Measurements from ENCODE around the gene EBPL. TPM values are rescaled to one million over a fixed set of nuclear protein-coding genes. Genes with fewer than 3 reads are reported as not detected.
A peak's percentile ranks its signal among the peaks of the same experiment; 100 is the strongest.

The EBPL gene
- total RNA-seq, 1 donor from 2014 or later, result 31.3 TPM

DNA sequence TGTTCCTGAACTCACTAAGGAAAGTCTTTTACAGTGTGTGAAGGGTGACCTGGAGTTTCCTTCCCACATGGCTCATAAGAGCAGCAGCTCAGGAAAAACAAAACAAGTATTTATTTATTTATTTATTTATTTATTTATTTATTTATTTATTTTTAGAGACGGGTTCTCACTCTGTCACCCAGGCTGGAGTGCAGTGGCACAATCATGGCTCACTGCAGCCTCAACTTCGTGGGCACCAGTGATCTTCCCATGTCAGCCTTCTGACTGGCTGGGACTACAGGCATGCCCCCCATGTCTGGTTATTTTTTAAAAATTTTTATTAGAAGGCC lies 52.6 kb downstream of the EBPL start:
- no peaks in the 10 kb centered on the region for H3K4me1 ChIP-seq (ENCODE audit: control insufficient read depth in 3 of 3, insufficient read depth in 3 of 3, low read length in 3 of 3)

DNA sequence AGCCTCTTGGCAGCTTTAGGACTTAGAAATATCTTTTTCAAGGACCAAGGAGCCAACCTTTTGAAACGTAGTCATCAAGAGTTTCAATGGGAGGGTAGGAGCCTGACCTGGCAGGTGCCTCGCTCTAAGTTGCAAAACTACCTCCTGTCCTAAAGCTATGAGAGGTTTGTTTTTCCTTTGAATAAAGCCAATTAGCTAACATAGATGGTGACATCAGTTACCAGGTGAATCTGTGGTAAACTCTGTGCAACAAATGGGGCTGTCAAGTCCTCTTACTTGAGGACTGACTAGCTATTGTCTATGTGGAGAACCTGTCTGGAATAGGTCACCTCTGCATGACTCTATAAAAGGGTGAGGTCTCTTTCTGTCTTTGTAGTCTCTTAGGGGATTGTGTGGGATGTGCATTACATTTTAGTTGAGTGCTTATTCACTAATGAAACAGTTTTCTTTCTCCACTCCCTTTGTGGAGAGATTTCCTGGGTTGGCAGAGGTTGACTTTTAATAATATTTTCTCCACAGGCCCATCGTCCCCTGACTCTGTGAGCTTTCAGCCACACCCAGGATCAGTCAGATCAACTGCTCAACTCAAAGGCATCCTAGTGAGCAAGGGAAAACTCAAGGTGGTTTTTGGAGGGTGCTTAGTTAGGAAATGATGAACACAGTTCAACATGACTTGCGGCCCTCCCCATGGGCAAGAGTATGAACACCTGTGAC lies 53.1 kb downstream of the EBPL start:
- Histone ChIP-seq H3K4me1 (ENCODE audit: control insufficient read depth in 3 of 3, insufficient read depth in 3 of 3, low read length in 3 of 3) (no peaks in the 10 kb centered on the region), H3K27me3 (ENCODE audit: control insufficient read depth in 3 of 3, insufficient read depth in 3 of 3, low read length in 3 of 3) (no peaks in the 10 kb centered on the region), H3K36me3 (ENCODE audit: control insufficient read depth in 3 of 3, insufficient read depth in 3 of 3, low read length in 3 of 3) (no peaks in the 10 kb centered on the region), H3K9me3 (ENCODE audit: control insufficient read depth in 3 of 3, low read length in 3 of 3) (no peaks in the 10 kb centered on the region), H3K9ac (ENCODE audit: low read depth in 1 of 3, low read length in 3 of 3) (no peak overlapping the region), H3K4me3 (ENCODE audit: low read length in 3 of 3) (no peak overlapping the region), H3K27ac (ENCODE audit: low read depth, low read length) (no peak overlapping the region)

More for the DNA sequence above, 52.6 kb downstream of the EBPL start:
- Histone ChIP-seq H3K36me3 (ENCODE audit: control insufficient read depth in 3 of 3, insufficient read depth in 3 of 3, low read length in 3 of 3) (no peaks in the 10 kb centered on the region), H3K27me3 (ENCODE audit: control insufficient read depth in 3 of 3, insufficient read depth in 3 of 3, low read length in 3 of 3) (no peaks in the 10 kb centered on the region), H3K27ac (ENCODE audit: low read depth, low read length) (no peak overlapping the region), H3K9me3 (ENCODE audit: control insufficient read depth in 3 of 3, low read length in 3 of 3) (no peaks in the 10 kb centered on the region), H3K9ac (ENCODE audit: low read depth in 1 of 3, low read length in 3 of 3) (no peak overlapping the region), H3K4me3 (ENCODE audit: low read length in 3 of 3) (no peak overlapping the region)

DNA sequence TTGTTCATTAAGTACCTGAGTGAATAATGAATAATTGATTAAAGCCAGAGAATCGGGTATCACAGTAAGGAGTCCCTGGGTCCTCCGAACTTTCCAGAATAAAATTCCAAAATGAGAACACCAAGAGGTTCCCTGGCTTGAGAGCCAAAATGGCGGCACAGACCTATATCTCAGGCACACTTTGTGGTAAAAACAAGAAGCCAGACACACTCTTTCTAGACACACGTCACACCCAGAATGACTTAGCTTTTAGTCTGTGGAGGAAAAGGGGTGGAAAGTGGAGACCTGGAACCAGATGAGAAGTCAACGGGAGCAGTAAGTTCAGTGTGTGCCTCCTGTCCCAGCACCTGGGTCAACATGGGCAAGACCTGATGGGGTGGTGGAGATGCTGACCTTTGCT lies 54.6 kb downstream of the EBPL start:
- Histone ChIP-seq H3K9me3 (ENCODE audit: control insufficient read depth in 3 of 3, low read length in 3 of 3) (no peaks in the 10 kb centered on the region), H3K4me3 (ENCODE audit: low read length in 3 of 3) (no peak overlapping the region), H3K36me3 (ENCODE audit: control insufficient read depth in 3 of 3, insufficient read depth in 3 of 3, low read length in 3 of 3) (no peaks in the 10 kb centered on the region), H3K9ac (ENCODE audit: low read depth in 1 of 3, low read length in 3 of 3) (no peak overlapping the region), H3K27me3 (ENCODE audit: control insufficient read depth in 3 of 3, insufficient read depth in 3 of 3, low read length in 3 of 3) (no peaks in the 10 kb centered on the region), H3K4me1 (ENCODE audit: control insufficient read depth in 3 of 3, insufficient read depth in 3 of 3, low read length in 3 of 3) (no peaks in the 10 kb centered on the region), H3K27ac (ENCODE audit: low read depth, low read length) (no peak overlapping the region)

DNA sequence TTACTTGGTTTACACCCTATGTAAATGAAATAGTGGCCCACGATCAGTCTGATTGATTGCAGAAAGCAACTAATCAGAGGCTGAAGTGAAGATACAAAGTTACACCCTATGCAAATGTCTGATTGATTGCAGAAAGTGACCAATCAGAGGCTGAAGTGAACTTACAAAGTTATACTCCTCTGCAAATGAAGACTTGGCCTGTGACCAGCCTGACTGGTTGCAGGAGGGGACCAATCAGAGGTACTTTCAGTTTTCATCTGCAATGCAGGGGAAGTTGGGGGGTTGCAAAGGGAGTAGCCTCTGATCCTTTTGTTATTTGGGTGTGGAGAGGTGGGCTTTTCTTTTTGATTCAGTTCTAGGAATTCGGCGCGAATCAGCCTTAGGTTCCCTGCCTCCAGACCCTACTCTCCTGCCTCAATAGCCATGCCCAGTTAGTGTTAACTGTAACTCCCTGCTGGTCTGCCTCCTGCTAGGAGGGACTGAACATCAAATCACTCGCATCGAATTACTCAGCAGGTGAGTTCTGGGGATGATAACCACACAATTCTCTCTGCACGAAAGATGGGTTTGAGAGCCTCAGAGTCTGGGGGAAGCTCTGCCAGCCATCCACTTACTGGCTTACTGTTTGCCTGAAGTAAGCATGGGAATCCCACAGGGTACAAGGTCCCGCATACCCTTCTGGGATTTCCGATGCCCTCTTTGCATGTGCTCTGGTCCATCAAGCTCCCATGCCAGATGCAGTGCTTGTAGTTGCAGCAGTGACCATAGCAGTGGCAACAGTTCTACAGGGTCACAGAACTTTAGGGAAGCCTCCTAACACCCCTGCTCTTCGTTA lies 55.5 kb downstream of the EBPL start:
- Histone ChIP-seq H3K4me1 (ENCODE audit: control insufficient read depth in 3 of 3, insufficient read depth in 3 of 3, low read length in 3 of 3) (no peaks in the 10 kb centered on the region), H3K36me3 (ENCODE audit: control insufficient read depth in 3 of 3, insufficient read depth in 3 of 3, low read length in 3 of 3) (no peaks in the 10 kb centered on the region), H3K9me3 (ENCODE audit: control insufficient read depth in 3 of 3, low read length in 3 of 3) (no peaks in the 10 kb centered on the region), H3K9ac (ENCODE audit: low read depth in 1 of 3, low read length in 3 of 3) (no peak overlapping the region), H3K27me3 (ENCODE audit: control insufficient read depth in 3 of 3, insufficient read depth in 3 of 3, low read length in 3 of 3) (no peaks in the 10 kb centered on the region), H3K4me3 (ENCODE audit: low read length in 3 of 3) (peak overlapping the region; percentile 45 to 49 (median 49)), H3K27ac (ENCODE audit: low read depth, low read length) (no peak overlapping the region)

DNA sequence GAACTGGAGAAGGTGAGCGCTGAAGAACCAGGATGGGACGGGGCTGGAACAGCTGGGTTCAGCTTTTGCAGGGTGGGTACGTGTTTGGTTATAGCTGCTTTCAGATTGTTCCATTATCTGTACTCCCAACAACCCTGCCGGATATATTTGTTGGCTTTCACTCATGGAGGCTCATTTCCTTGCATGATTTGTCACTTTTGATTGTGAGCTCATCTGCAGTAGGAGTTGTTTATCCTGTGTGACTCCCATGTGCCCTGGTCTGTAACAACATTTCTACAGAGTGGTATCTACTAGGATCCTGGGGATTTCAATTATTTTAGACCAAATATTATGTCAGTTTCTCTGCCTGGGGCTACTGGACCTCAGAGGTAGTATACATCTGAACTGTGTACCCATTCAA lies 57.6 kb downstream of the EBPL start:
- Histone ChIP-seq H3K27ac (ENCODE audit: low read depth, low read length) (no peak overlapping the region), H3K36me3 (ENCODE audit: control insufficient read depth in 3 of 3, insufficient read depth in 3 of 3, low read length in 3 of 3) (no peaks in the 10 kb centered on the region), H3K27me3 (ENCODE audit: control insufficient read depth in 3 of 3, insufficient read depth in 3 of 3, low read length in 3 of 3) (no peaks in the 10 kb centered on the region), H3K4me3 (ENCODE audit: low read length in 3 of 3) (no peak overlapping the region), H3K9me3 (ENCODE audit: control insufficient read depth in 3 of 3, low read length in 3 of 3) (no peaks in the 10 kb centered on the region), H3K9ac (ENCODE audit: low read depth in 1 of 3, low read length in 3 of 3) (no peak overlapping the region), H3K4me1 (ENCODE audit: control insufficient read depth in 3 of 3, insufficient read depth in 3 of 3, low read length in 3 of 3) (peaks cover 0 to 8% (median 0%) of the 10 kb centered on the region in 3 donors)

DNA sequence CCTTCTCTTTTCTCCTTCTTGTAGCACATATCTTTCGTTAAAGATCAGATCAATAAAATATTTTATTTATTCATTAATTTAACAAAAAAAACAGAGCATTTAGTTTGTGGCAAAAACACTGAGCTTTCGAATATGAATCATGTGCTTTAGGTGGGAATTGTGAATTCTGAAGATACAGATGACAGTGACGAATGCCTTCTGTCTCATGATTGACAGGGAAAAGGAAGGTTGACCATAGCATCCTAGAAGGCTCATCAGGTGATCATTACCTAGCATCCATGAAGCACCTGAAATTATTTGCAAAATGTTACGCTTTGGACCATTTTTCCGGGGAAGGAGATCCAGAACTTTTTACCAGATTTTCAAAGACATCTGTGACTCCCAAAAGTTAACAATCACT lies 59.1 kb downstream of the EBPL start:
- H3K27ac ChIP-seq (ENCODE audit: low read depth, low read length), result no peak overlapping the region
- no peak overlapping the region for H3K4me3 ChIP-seq (ENCODE audit: low read length in 3 of 3)
- no peaks in the 10 kb centered on the region for H3K9me3 ChIP-seq (ENCODE audit: control insufficient read depth in 3 of 3, low read length in 3 of 3)
- no peak overlapping the region for H3K9ac ChIP-seq (ENCODE audit: low read depth in 1 of 3, low read length in 3 of 3)
- H3K36me3 ChIP-seq (ENCODE audit: control insufficient read depth in 3 of 3, insufficient read depth in 3 of 3, low read length in 3 of 3), result no peaks in the 10 kb centered on the region
- peaks cover 0 to 8% (median 0%) of the 10 kb centered on the region in 3 donors for H3K4me1 ChIP-seq (ENCODE audit: control insufficient read depth in 3 of 3, insufficient read depth in 3 of 3, low read length in 3 of 3)
- H3K27me3 ChIP-seq (ENCODE audit: control insufficient read depth in 3 of 3, insufficient read depth in 3 of 3, low read length in 3 of 3), result no peaks in the 10 kb centered on the region

DNA sequence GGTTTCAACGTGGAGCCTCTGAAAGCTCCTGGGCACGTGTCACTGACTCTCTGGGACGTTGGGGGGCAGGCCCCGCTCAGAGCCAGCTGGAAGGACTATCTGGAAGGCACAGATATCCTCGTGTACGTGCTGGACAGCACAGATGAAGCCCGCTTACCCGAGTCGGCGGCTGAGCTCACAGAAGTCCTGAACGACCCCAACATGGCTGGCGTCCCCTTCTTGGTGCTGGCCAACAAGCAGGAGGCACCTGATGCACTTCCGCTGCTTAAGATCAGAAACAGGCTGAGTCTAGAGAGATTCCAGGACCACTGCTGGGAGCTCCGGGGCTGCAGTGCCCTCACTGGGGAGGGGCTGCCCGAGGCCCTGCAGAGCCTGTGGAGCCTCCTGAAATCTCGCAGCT lies 60.7 kb downstream of the EBPL start:
- H3K9ac ChIP-seq (ENCODE audit: low read depth in 1 of 3, low read length in 3 of 3), result no peak overlapping the region
- H3K9me3 ChIP-seq (ENCODE audit: control insufficient read depth in 3 of 3, low read length in 3 of 3), result no peaks in the 10 kb centered on the region
- H3K36me3 ChIP-seq (ENCODE audit: control insufficient read depth in 3 of 3, insufficient read depth in 3 of 3, low read length in 3 of 3), result no peaks in the 10 kb centered on the region
- H3K4me1 ChIP-seq (ENCODE audit: control insufficient read depth in 3 of 3, insufficient read depth in 3 of 3, low read length in 3 of 3), result peaks cover 0 to 8% (median 0%) of the 10 kb centered on the region in 3 donors
- H3K27ac ChIP-seq (ENCODE audit: low read depth, low read length), result no peak overlapping the region
- no peaks in the 10 kb centered on the region for H3K27me3 ChIP-seq (ENCODE audit: control insufficient read depth in 3 of 3, insufficient read depth in 3 of 3, low read length in 3 of 3)
- no peak overlapping the region for H3K4me3 ChIP-seq (ENCODE audit: low read length in 3 of 3)

DNA sequence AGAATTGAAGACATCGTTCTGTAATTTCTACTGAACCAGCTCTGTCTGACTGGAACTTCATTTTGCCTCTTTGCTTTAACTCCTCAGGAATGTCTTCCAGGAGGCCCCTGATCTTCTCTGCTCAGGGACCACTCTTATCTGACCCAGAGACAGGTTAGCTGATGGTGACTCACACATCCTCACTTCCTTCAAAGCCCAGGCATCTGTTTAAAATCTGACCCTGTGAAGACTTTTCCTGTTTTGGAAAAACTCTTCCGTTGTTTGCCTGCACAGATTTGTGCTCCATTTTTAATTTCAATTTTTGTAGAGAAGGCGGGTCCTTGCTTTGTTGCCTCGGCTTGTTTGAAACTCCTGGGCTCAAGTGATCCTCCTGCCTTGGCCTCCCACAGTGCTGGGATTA lies 61.3 kb downstream of the EBPL start:
- Histone ChIP-seq H3K4me1 (ENCODE audit: control insufficient read depth in 3 of 3, insufficient read depth in 3 of 3, low read length in 3 of 3) (peaks cover 0 to 8% (median 0%) of the 10 kb centered on the region in 3 donors), H3K27me3 (ENCODE audit: control insufficient read depth in 3 of 3, insufficient read depth in 3 of 3, low read length in 3 of 3) (no peaks in the 10 kb centered on the region), H3K27ac (ENCODE audit: low read depth, low read length) (no peak overlapping the region), H3K9ac (ENCODE audit: low read depth in 1 of 3, low read length in 3 of 3) (no peak overlapping the region), H3K9me3 (ENCODE audit: control insufficient read depth in 3 of 3, low read length in 3 of 3) (no peaks in the 10 kb centered on the region), H3K36me3 (ENCODE audit: control insufficient read depth in 3 of 3, insufficient read depth in 3 of 3, low read length in 3 of 3) (no peaks in the 10 kb centered on the region), H3K4me3 (ENCODE audit: low read length in 3 of 3) (no peak overlapping the region)

DNA sequence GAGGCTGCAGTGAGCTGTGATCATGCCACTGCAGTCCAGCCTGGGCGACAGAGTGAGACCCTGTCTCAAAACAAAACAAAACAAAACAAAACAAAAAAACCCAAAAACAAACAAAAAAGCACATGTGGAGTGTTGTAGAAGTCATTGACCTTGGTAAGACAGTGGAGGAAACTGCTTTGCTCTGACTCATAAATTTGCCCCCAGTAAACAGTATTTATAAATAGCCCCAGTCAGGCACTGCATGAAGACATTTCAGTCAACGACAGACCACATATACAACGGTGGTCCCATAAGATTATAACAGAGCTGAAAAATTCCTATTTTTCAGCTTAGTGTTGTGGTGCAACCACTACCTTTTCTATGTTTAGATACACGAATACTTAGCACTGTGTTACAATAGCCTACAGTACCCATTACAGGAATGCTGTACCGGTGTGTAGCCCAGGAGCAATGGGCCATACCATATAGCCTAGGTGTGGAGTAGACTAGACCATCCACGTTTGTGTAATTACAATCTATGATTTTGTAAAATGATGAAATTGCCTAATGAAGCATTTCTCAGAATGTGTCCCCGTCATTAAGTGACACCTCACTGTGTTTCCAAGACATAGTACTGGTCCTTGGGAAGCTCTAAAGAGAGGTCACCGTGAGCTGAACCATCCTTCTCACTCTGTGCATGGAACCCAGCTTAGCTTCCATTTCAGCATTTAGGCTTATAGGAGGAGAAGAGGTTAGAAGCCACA lies 61.9 kb downstream of the EBPL start:
- no peaks in the 10 kb centered on the region for H3K9me3 ChIP-seq (ENCODE audit: control insufficient read depth in 3 of 3, low read length in 3 of 3)
- peak overlapping the region in 1 of 3 donors; percentile 9 for H3K4me3 ChIP-seq (ENCODE audit: low read length in 3 of 3)
- no peaks in the 10 kb centered on the region for H3K27me3 ChIP-seq (ENCODE audit: control insufficient read depth in 3 of 3, insufficient read depth in 3 of 3, low read length in 3 of 3)
- H3K36me3 ChIP-seq (ENCODE audit: control insufficient read depth in 3 of 3, insufficient read depth in 3 of 3, low read length in 3 of 3), result no peaks in the 10 kb centered on the region
- no peak overlapping the region for H3K27ac ChIP-seq (ENCODE audit: low read depth, low read length)
- no peak overlapping the region for H3K9ac ChIP-seq (ENCODE audit: low read depth in 1 of 3, low read length in 3 of 3)
- H3K4me1 ChIP-seq (ENCODE audit: control insufficient read depth in 3 of 3, insufficient read depth in 3 of 3, low read length in 3 of 3), result peaks cover 0 to 8% (median 0%) of the 10 kb centered on the region in 3 donors

Measured in skeletal muscle tissue (tissue), 4 donors.